Chondrocyte (in vitro differentiated cells): Measurements from ENCODE around the gene PLCB2. TPM values are rescaled to one million over a fixed set of nuclear protein-coding genes. Genes with fewer than 3 reads are reported as not detected.

ENCODE experiments used
- DNase-seq: peaks from one replicate; pipeline ENCODE4 v3.0.0; 2021; ENCODE audit warnings: mixed read lengths, low spot score
- H3K27ac Mint-ChIP-seq: one replicate; pipeline ENCODE4 v1.8.0; 2021; ENCODE audit warnings: mild to moderate bottlenecking, moderate library complexity, mixed read lengths; ENCODE audit not compliant: unreplicated experiment
- H3K27me3 Mint-ChIP-seq: 2 replicates; pipeline ENCODE4 v1.8.0; 2021; ENCODE audit warnings: low read depth, mixed read lengths
- H3K36me3 Mint-ChIP-seq: 2 replicates; pipeline ENCODE4 v1.8.0; 2021; ENCODE audit warnings: low read depth, mixed read lengths
- H3K4me1 Mint-ChIP-seq: 2 replicates; pipeline ENCODE4 v1.8.0; 2021; ENCODE audit warnings: low read depth, mild to moderate bottlenecking, mixed read lengths
- H3K4me3 Mint-ChIP-seq: one replicate; pipeline ENCODE4 v1.8.0; 2021; ENCODE audit warnings: mild to moderate bottlenecking, moderate library complexity, mixed read lengths; ENCODE audit not compliant: unreplicated experiment
- H3K9me3 Mint-ChIP-seq: 2 replicates; pipeline ENCODE4 v1.8.0; 2021; ENCODE audit warnings: low read depth, mixed read lengths
- total RNA-seq: library from RNA; stranded (reverse); gene quantifications from 3 replicates; pipeline ENCODE4 v1.2.1, GENCODE V29; 2021
- TF ChIP-seq, protein P1 (sequence below): fragments of 200-600 bp; sonication (generic); IDR thresholded peaks from 2 replicates; pipeline ENCODE4 v1.5.0; 2021; ENCODE audit warnings: antibody characterized with exemption, mild to moderate bottlenecking, moderate library complexity

Gene PLCB2
- total RNA-seq, 1 donor from 2014 or later, result 2.8 TPM

DNA sequence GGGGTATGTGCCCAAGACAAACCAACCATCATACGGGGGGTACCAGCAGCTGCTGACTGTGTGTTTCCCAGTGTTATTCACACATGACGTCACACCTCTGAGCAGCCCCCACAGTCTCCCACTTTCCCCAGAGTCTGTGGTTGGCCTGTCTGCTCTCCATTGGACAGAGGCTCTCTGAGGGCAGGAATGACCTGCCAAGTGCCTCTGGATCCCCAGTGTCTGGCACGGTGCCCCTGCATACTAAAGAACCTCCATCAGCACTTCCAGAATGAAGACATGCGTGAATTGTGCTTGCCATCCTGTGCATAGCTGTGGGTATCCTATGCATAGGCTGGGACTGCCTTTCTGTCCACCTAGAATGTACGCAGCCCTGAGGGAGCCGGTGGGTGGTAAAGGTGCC, 36.5 kb upstream of the PLCB2 start:
- no peaks in the 10 kb centered on the region for H3K27me3 Mint-ChIP-seq
- peak overlapping the region; percentile 99 for H3K27ac Mint-ChIP-seq
- H3K36me3 Mint-ChIP-seq, result no peaks in the 10 kb centered on the region
- DNase-seq, result no peak
- TF ChIP-seq, protein P1, sequence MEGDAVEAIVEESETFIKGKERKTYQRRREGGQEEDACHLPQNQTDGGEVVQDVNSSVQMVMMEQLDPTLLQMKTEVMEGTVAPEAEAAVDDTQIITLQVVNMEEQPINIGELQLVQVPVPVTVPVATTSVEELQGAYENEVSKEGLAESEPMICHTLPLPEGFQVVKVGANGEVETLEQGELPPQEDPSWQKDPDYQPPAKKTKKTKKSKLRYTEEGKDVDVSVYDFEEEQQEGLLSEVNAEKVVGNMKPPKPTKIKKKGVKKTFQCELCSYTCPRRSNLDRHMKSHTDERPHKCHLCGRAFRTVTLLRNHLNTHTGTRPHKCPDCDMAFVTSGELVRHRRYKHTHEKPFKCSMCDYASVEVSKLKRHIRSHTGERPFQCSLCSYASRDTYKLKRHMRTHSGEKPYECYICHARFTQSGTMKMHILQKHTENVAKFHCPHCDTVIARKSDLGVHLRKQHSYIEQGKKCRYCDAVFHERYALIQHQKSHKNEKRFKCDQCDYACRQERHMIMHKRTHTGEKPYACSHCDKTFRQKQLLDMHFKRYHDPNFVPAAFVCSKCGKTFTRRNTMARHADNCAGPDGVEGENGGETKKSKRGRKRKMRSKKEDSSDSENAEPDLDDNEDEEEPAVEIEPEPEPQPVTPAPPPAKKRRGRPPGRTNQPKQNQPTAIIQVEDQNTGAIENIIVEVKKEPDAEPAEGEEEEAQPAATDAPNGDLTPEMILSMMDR, result no peak
- no peak overlapping the region for H3K4me3 Mint-ChIP-seq
- no peaks in the 10 kb centered on the region for H3K9me3 Mint-ChIP-seq
- H3K4me1 Mint-ChIP-seq, result peaks cover 52% of the 10 kb centered on the region

DNA sequence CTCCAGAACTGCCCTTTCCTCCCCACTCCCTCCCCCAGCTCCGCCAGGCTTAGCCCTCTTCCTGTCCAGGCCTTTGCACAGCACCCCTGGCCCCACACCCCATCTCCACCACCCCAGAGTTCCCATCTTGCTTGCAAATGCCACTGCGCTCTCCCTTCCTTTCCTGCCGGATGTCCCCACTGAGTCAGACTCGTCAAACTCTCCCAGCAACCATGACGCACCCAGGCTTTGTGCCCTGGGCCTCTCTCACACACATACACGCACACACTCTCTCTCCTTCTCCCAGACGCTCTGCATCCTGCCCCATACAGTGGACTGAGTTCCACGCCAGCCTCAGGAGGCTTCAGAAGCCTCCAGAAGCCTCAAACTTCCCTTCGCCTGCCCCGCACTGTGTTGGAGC, 35.8 kb upstream of the PLCB2 start:
- peaks cover 59% of the 10 kb centered on the region for H3K4me1 Mint-ChIP-seq
- TF ChIP-seq, protein P1, result no peak
- no peaks in the 10 kb centered on the region for H3K27me3 Mint-ChIP-seq
- no peaks in the 10 kb centered on the region for H3K36me3 Mint-ChIP-seq
- H3K9me3 Mint-ChIP-seq, result no peaks in the 10 kb centered on the region
- DNase-seq, result no peak
- peak overlapping the region; percentile 34 for H3K4me3 Mint-ChIP-seq
- peak overlapping the region; percentile 99 for H3K27ac Mint-ChIP-seq

DNA sequence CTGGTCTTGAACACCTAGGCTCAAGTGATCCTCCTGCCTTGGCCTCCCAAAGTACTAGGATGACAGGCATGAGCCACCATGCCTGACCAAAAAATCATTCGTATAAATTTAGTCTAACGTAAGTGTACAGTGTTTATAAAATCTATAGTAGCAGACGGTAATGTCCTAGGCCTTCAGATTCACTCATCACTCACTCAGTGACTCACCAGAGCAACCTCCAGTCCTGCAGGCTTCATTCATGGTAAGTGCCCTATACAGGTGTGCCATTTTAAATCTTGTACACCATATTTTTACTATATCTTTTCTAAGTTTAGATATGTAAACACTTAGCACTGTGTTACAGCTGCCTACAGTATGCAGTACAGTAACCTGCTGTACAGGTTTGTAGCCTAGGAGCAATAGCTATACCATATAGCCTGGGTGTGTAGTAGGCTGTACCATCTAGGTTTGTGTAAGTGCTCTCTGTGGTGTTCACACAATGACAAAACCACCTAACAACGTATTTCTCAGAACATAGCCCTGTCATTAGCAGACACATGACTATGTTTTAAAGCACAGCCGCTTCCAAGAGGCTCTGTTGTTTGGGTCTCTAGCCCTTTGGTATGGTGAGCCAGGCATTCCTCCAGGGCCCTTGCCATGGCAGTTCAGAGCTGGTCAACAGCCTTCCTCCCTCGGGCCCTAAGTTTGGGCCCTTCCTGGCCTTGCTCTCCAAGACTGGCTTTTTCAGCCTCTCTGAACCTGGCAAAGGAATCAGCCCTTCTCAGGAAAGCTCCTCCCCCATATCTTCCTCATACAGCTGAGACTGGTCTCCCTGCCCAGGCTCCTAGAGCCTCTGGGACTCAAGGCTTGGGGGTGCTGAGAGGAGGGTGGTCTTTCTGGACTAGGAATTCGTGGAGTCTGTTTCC, 34.9 kb upstream of the PLCB2 start:
- Mint-ChIP-seq H3K4me3 (no peak overlapping the region), H3K9me3 (no peaks in the 10 kb centered on the region), H3K36me3 (peaks cover 1% of the 10 kb centered on the region), H3K4me1 (peaks cover 68% of the 10 kb centered on the region), H3K27ac (peak overlapping the region; percentile 99), H3K27me3 (no peaks in the 10 kb centered on the region)
- no peak for DNase-seq
- TF ChIP-seq, protein P1, result no peak

DNA sequence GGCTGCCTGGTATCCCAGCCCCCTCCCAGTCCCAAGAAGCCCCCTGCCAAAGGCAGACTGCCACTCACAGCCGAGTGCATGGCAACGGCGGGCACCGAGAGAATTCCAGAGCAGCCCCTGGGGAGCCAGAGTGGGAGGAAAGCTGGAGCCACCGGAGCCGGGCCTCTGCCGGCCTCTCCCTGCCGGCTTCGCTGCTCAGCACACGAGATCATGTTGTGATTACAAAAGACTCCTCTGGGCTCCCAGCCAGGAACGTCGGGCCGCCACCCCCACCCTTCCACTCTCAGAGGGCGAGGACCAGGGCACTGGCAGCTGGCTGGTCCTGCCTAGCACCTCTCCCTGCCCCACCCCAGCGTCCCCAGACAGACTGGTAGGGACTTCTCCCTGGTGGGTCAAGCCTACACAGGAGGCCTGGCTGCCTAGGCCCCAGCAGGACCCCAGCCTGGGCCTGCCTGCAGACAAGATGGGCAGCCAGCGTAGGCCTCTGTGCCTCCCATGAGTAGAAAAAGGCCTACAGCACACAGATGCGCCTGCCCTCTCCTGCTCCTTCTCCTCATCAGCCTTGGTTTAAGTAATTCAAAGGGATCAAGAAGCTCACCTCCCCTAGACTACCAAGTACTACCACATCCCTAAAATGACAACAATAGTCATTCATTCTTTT, 33.1 kb upstream of the PLCB2 start, which contains the start of gene CCDC9B:
TSS of gene CCDC9B (minus strand) at position 200 of the 661 bp plus-strand sequence. CDS start at position 80, 120 bp downstream.
- DNase-seq, result peak; percentile 97
- Mint-ChIP-seq H3K27ac (peak within 1 kb of the TSS; percentile 100), H3K4me3 (peak within 1 kb of the TSS; percentile 73), H3K9me3 (no peaks in the 10 kb centered on the region), H3K27me3 (no peaks in the 10 kb centered on the region), H3K36me3 (peaks cover 3% of the 10 kb centered on the region), H3K4me1 (peaks cover 85% of the 10 kb centered on the region)
- TF ChIP-seq, protein P1, result no peak

DNA sequence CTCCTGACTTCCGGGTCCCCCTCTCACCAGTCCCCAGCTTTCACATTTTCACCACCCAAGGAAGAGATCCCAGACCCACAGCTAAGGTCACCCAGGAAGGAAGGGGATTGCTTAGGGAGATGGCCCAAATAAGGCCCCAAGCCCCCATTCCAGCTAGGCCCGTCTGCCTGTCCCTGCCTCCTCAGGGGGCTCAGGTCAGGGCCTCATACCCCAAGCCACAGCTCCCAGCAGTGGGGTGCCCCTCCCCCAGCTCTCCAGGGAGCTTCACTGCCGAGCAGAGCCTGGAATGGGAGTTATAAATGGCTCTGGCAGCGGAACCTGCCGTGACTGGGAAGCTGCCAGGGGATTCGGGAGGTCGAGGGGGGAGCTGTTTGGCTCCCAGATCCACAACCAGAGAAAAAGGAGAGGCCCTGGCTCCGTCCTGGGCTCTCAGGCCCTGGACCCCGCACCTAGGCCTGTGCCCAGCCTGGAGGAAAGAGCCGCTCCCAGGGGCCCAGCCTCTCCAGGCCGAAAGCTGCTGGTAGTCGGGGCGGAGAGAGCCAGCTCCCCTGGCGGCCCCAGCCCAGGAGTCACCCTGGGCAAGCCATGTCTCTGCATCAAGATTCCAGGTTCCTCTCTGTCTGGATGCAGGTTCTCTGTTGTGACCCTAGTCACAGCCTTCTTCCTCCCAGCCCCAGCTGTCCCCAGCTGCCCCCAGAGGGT, 32.5 kb upstream of the PLCB2 start:
- H3K4me3 Mint-ChIP-seq, result peak overlapping the region; percentile 73
- H3K27me3 Mint-ChIP-seq, result no peaks in the 10 kb centered on the region
- peaks cover 3% of the 10 kb centered on the region for H3K36me3 Mint-ChIP-seq
- peaks cover 92% of the 10 kb centered on the region for H3K4me1 Mint-ChIP-seq
- H3K27ac Mint-ChIP-seq, result peak overlapping the region; percentile 100
- no peaks in the 10 kb centered on the region for H3K9me3 Mint-ChIP-seq
- DNase-seq, result no peak
- TF ChIP-seq, protein P1, result peak; percentile 24
